Hippocampal formation (tissue), 2 donors: ENCODE data around the gene RAB11FIP3.
"Not testable (repeated sequence)": the region's sequence is repeated elsewhere in the genome, so short reads cannot be mapped to it uniquely, and the experiment has no call there.

Source experiments
- DNase-seq, 2 donors: peaks; one replicate each; lab custom pipeline; 2025; lab: John Stamatoyannopoulos, UW

The RAB11FIP3 gene

DNA sequence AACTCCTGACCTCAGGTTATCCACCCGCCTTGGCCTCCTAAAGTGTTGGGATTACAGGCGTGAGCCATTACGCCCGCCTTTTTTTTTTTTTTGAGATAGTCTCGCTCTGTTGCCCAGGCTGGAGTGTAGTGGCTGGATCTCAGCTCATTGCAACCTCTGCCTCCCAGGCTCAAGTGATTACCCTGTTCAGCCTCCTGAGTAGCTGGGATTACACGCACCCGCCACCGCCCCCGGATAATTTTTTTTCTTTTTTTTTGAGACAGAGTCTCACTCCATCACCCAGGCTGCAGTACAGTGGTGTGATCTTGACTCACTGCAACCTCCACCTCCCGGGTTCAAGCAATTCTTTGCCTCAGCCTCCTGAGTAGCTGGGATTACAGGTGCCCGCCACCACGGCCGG, 3.3 kb upstream of the RAB11FIP3 start:
- not testable (repeated sequence) for DNase-seq

DNA sequence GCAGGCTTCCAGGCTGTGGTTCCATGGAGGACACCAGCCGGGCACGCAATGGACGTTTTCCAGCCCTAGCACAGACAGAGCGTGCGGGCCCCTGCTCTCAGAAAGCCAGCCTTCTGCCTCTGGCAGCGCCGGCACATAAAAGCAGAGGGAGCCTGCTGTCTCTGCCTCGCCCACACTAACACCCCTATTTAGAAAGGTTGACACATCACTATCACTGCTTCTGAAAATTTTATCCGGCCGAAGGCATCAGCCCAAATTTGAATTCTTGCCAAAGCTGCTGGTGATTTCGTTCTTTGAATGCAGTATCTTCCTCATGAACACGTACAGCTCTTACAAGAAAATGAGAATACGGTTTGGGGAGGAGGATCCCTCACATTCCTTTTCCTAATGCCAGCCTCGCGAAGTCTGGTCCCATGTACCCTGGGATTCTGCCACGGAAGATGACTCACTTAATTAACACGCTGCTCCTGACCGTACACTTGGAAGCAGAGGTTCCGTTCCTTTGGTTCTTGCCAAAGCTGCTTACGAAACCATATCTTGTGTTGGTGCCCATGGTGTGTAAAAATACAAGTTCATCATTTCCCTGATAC, 1.3 kb upstream of the RAB11FIP3 start:
- peak; percentile 43 to 71 for DNase-seq

DNA sequence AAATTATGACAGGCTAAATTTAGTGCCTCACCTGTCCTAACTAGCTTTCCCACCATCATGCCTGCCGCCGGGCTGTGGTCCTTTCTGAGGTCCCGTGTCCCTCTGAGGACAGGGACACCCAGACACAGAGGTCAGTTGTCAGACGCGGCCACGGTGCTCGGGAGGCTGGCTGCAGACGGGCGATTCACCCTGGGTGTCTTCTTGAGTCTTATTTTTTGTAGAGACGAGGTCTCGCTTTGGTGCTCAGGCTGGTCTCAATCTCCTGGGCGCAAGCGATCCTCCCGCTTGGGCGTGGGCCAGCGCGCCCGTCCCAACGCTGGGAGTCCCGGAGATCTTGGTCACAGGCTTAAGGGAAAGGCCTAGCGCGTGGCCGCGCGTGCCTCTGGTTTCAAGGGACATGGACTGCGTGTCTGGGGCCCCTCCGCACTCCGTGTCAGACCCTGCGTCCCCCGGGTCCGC, 797 bp upstream of the RAB11FIP3 start:
- DNase-seq: peak in 1 of 2 donors; percentile 67

DNA sequence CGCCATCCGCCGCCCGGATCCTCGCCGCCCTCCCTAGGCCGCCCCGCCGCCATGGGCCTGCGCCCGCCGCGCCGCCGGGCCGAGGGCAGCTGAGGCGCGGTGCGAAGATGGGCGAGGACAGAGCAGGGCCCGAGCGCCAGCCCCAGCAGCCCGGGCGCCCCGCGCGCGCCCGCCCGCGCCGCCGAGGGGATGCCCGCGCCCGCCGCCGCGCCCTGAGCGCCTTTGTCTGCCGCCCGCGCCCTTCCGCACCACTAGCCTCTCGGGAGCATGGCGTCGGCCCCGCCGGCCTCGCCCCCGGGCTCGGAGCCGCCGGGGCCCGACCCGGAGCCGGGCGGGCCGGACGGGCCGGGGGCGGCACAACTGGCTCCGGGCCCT, 278 bp downstream of the RAB11FIP3 start:
- DNase-seq: no peak

DNA sequence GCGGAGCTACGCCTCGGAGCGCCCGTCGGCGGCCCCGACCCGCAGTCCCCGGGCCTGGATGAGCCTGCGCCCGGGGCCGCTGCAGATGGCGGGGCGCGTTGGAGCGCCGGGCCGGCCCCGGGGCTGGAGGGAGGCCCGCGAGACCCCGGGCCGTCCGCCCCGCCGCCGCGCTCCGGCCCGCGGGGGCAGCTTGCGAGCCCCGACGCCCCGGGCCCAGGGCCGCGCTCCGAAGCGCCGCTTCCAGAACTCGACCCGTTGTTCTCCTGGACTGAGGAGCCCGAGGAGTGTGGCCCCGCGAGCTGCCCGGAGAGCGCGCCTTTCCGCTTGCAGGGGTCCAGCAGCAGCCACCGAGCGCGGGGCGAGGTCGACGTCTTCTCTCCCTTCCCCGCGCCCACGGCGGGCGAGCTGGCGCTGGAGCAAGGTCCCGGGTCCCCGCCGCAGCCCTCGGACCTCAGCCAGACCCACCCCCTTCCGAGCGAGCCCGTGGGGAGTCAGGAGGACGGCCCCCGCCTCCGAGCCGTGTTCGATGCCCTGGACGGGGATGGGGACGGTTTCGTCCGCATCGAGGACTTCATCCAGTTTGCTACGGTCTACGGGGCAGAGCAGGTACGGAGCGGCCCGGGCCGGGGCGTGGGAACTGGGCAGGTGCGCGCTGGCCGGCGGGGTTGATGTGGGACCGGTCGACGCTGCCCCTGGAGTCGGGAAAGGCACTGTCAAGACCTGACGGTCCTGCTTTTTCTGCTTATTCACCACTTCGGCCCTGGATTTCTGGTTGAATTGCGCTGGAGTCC, 861 bp downstream of the RAB11FIP3 start:
- DNase-seq: no peak

DNA sequence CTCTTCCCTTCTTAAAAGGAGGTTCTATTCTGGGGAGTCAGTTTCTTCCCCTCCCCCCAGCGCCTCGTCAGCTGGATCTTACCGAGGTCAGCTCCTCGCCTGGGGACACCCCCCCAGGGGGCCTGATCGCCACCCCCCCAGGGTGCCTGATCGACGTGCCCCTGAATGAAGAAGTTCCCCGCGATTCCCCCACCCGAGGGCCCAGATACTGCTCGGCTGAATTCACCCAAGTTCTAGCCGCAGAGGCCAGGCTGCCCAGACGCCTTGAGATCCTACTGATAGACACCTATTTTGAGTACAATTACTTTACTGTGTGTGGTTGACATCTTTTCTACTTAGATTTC, 1.4 kb downstream of the RAB11FIP3 start:
- DNase-seq: no peak

DNA sequence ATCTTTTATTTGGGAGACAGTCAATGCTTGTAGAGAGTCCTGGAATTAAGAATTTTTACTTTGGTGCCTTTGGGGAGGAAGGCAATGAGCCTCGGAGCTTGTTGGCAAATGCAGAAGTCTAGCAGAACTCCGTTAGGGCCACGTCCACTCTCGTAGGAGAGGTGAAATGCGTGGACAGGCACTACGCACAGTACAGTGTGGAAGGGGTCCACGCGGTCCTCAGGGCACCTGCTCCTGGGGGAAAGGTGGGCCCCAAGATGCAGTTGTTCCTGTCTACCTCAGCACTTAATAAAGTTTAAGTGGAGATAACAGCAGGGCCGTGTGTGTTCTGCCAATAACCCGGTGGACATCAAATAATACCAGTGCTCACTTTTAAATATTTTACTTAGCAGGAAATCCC, 1.8 kb downstream of the RAB11FIP3 start:
- DNase-seq: no peak

DNA sequence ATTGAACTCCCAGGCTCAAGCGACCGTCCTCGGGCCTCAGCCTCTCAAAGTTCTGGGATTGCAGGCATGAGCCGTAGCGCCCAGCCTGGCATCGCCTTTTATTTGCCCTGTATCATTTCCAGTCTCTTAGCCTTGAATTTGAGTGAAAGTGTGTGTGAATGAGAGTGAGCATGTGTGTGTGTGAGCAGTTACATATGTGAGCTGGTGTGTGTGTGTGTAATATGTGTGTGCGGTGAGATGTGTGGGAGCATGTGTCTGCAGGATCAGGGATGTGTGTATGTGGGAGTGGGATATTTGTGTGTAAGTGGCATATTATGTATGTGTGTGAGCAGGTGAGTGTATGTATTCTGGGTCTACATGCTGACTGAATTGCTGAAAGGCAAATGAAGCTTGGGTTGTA, 5.5 kb downstream of the RAB11FIP3 start:
- DNase-seq: no peak

DNA sequence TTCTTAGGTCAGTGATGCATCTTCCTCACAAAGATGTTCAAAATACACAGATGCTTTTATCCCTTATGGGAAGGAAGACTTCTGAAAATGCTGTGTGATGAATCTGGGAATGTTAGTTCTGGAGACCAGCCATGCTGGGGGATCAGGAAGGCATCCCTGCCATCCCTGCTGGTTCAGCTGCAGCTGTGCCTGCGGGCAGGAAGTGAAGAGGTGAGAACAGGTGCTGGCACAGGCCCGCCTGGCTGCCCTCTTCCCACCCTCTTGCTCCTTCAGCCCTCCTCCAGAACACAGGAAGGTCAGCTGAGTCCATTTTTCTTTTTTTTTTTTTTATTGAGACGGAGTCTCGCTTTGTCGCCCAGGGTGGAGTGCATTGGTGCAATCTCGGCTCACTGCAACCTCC, 15.2 kb downstream of the RAB11FIP3 start:
- no peak for DNase-seq

DNA sequence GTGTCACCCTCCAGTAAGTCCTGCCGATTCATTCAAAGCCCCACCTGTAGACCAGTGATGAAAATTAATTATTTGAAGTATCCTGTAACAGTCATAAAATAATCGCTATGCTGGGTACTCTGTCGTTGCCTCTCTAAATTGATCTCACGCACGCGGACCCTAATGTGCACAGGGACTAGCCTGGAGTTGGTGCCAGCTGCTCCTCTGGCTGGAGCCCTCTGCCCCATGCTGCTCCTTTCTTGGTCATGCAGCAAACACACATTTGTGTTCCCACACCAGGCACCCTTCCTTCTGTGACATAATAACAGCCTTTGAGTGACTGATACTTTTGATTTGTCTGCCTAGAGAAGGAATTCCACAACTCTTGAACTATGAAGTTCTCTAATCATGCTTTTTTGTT, 16.0 kb downstream of the RAB11FIP3 start:
- DNase-seq: no peak

DNA sequence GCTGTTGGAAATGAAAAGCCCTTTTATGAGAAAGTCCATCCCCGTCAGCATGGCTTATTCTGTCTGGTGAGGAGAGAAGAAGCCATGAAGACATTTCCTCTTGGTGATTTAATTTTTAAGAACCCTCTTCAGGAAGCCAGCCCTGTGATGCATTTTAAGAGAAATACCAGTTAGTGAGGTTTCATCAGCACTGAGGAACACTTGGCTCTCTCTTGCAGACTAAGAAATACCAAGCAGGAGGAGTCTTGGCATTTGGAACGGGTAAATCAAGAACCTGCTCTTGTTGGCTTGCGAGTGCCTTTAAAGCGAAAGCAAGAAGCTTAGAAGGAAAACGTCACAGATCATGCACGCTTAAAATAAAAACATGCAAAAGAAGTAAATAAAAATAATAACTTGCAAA, 17.5 kb downstream of the RAB11FIP3 start:
- no peak for DNase-seq

DNA sequence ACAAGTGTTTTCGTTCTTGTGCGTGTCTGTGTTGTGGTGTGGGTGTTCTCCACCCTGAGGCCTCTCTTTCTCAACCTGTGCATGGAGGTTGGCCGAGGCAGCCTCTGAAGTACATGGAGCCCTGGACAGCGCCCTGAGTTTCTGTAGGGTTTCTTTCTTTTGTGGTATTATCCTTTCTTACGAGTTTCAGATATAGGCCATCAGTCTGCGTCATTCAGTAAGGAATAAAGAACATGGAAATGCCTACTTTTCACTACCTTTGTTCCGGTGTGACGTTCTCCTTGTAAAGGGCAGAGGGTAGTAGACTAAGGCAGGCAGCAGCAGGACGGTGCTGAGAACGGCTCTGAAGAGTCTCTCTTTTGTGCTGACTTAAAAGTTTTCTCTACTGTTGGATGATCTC, 18.6 kb downstream of the RAB11FIP3 start:
- no peak for DNase-seq

DNA sequence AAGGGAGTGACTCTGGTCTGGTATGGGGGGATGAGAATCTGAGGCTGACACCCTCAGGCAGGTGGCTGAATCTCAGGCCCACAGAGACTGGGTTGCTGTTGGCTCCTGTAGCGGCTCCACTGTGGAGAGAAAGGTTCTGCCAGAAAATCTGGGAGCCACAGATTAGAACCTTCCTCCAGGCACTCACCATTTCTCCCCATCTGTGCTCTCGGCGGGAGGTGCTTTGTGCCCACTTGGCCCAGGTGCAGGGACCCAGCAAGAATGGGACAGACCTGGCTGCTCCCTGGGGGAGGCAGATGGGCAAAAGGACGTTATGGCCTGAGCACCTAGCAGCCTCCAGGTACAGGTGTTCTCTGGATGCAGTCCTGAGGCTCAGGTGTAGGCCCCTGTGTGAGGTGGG, 20.1 kb downstream of the RAB11FIP3 start:
- no peak for DNase-seq

DNA sequence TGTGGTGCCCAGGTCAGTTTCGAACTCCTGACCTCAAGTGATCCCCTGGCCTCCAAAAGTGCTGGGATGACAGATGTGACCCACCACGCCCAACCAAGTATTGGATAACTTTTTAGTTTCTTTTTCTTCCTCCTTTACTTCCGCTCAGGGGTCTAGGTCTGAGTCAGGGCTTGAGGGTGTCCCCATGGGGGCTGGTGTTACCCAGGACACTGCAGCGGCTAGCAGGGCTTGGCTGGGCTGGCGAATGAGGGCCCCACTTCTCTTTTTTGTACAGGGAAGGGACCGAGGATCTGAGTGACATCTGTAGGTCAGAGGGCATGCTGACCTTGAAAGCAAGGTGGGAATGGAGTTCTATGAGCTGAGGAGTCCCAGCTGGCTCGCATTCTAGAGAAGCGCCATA, 24.9 kb downstream of the RAB11FIP3 start:
- no peak for DNase-seq

DNA sequence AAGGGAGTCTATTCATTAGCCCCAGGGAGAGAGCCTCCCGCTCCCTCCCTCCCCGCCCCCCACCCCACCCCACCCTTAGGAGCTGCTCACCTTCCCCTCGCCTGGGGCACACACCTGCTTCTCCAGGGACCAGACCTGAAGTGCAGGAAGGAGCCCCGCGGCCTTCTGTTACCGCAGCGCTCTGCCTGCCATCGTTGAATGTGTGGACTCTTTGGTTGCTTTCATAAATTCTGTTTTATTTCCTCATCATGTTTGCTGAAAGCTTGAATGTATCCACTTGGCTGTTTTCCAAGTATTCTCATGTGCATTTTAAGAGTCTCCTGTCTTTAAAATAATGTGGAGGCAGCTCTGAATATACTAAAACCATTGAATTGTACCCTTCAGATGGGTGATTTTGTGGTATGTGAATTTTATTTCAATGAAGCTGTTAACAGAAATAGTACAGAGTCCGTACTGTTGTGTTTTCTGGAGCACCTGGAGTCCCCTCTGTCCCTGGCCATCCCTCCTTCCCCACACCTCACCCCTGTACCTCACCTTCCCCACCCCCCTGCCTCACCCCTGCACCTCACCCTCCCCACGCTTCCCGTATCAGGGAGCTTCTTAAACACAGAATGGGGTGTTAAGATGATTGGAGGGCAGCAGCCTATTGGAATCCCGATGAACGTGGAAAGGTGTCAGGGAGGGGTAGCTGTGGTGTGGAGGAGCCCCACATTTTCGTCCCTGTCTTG, 25.5 kb downstream of the RAB11FIP3 start:
- DNase-seq: no peak

DNA sequence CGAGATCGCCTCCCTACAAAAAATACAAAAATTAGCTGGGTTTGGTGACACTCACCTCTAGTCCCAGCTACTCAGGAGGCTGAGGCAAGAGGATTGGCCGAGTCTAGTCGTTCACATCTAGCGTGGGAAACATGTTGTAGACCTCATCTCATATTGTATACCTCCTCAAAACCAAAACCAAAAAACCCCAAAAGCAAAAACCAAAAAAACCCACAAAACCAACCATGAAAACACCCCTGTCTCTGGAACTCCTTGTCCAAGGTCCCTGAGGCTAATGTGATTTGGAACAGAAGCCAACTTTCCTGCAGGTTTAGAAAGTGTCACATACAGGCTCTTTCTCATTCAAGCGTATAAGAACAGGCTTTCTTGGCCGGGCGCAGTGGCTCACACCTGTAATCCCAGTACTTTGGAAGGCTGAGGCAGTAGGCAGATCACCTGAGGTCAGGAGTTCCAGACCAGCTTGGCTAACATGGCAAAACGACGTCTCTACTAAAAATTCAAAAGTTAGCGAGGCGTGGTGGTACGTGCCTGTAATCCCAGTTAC, 29.0 kb downstream of the RAB11FIP3 start:
- DNase-seq: no peak

DNA sequence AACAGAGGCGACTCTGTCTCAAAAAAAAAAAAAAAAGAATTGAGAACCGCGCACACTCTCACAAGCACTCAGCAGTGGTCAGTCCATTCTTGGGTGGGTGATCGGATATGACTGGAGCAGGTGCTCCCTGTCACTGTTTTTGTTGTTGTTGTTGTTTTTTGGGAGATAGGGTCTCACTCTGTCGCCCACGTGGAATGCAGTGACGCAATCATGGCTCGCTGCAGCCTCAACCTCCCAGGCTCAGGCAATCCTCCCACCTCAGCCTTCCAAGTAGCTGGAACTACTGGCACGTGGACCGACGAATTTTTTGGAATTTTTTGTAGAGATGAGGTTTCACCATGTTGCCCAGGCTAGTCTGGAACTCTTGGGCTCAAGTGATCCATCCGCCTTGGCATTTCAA, 30.0 kb downstream of the RAB11FIP3 start:
- DNase-seq: no peak

DNA sequence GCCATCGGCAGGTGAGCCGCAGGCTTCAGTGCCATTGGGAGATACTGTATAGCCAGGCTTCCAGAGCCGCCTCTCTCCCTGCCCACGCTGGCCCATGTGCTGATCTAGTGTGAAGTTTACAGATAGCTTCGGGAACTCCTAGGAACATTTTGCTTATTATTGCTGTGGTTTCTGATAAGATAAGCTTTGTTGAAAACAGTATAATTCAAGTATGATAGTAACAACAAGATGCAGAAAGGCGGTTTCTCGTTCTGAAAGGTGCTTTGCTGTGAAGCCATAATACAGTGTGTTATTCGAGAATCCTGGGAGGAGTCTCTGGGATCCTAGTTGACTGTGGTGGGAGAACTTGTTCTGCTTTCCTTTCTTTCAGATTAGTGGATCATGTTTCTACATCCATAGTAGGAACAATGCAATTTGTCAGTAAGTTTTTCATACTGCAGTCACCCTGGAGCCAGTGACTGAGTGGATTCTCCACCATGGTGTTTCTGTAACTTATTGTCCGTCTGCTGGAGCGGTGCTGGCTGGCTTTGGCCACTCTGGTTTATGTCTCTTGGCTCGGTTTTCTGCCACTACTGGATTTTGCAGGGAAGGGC, 31.5 kb downstream of the RAB11FIP3 start:
- peak; percentile 20 to 24 for DNase-seq

DNA sequence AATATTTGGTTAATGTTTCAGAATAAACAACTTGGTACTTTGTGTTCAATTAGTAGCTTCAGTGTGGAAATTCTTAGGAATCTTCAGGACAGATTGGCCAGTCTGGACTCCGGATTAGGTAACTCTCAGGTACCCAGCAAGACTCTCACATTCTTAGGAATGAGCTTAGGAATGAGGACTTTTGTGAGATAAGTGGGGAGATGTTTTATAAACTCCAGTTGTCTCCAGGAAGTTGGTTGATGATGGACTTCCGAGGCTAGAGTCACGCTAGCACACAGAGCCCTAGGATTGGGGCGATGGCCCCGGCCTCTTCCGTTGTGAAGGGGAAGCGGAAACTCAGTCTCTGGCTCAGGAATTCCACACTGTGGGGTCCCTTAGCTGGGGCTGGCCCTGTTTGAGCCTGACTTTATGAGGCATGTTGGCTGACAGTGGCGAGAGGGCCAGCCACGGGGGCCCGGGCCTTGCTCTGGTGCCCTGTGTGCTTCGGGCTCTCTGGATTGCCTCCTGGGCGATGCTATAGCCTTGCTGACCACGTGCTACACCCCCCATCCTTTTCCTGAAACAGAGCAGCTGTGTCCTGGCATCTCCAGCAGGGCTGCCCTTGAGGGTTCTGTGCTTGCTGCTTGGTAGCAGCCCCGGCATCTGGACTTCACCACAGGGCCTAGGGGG, 32.4 kb downstream of the RAB11FIP3 start:
- peak; percentile 40 to 48 for DNase-seq

DNA sequence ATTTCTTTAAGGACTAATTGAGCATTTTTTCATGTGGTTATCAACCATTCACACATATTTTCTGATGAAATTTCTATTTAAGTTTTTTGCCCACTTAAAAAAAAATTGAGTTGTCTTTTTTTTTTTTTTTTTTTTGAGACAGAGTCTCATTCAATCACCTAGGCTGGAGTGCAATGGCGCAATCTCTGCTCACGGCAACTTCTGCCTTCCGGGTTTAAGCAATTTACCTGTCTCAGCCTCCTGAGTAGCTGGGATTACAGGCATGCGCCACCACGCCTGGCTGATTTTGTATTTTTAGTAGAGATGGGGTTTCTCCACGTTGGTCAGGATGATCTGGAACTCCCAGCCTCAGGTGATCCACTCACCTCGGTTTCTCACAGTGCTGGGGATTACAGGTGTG, 34.3 kb downstream of the RAB11FIP3 start:
- DNase-seq: no peak

DNA sequence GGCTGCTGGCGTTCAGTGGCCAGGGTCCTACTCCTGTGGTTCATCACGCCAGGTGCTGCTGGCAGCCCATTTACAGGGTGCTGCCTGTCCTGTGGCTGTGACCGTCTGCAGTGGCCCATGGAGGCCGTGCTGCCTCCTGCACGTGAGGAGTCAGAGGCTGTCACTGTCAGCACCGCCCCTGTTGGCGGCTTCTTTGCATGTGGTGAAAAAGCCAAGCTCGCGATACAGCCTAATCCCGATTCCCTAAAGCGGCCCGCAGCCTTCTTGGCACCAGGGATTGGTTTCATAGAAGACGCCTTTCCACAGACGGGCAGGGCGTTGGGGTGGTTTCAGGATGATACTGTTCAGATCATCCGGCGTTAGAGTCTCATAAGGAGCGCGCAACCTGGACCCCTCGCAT, 35.3 kb downstream of the RAB11FIP3 start:
- DNase-seq: no peak

DNA sequence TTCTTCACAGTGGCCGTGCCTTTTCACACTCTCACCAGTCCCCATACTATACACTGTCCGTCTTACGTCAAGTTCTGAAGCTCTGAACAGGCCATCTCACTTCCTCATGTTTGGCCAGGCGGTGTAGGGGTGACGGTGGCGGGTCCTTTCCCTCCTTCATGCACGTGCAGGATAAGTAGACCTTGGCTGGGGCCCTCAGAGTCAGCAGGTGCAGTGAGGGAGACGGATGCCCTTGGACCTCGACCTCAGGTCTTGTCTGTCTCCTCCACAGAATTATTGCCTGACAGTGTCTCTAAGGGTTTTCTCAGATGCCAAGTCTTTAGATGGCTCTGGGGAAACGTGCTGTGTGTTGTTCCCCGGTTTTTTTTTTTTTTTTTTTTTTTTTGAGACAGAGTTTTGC, 37.6 kb downstream of the RAB11FIP3 start:
- no peak for DNase-seq
